ENCODE data around the gene IL17RB. TPM values are rescaled to one million over a fixed set of nuclear protein-coding genes. Genes with fewer than 3 reads are reported as not detected.

The IL17RB gene
- total RNA-seq, 1 experiment from 2014 or later = 9.8 TPM

DNA sequence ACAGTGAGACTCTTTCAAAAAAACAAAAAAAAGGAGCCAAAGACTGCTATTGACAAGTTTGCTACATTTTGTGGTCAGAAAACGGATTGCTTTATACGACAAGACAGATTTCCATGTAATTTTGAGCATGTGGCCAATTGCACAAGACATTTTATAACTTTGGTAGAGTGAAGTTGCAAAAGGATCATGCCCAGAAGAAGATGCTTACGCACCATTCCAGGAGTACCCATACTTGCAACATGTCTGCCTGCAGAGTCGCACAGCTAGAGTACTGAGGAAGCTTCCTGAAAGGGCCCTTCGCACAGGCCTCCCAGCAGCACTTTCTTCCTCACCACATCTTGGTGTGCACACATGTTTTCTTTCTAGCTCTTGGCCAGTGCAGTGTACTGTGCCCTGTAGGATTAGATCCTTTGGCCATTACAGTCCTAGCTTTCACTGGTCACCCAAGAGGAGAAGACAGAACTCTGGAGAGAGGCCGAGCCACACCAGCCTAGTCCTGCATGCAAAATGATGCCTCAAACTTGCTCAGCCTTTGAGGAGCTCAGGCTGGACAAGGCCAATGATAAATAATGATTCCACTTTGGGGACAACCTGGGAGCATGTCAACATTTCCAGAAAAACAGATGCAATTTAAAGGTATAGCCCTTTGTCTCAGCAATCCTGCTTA, 11.8 kb upstream of the IL17RB start:
- H2AFZ ChIP-seq (ENCODE audit: low read length) = no peak overlapping the region

More for the DNA sequence above, 11.8 kb upstream of the IL17RB start:
- no peak overlapping the region for H3K27ac Mint-ChIP-seq
- Histone ChIP-seq H3K18ac (ENCODE audit: insufficient read length, low read depth, low read length) (no peak overlapping the region), H2BK20ac (ENCODE audit: low read depth, low read length, poor library complexity, severe bottlenecking) (no peak overlapping the region), H3K4ac (ENCODE audit: low read depth, low read length) (no peak overlapping the region), H3K14ac (ENCODE audit: insufficient read depth, low read length) (no peak overlapping the region), H3K23me2 (ENCODE audit: insufficient read length, low read depth, low read length, poor library complexity, severe bottlenecking) (no peaks in the 10 kb centered on the region), H2BK5ac (ENCODE audit: insufficient read length, low read length) (no peak overlapping the region), H3T11ph (ENCODE audit: low read length) (no peak overlapping the region), H3K56ac (ENCODE audit: insufficient read length, low read depth, low read length) (no peak overlapping the region), H3K9ac (ENCODE audit: extremely low read depth, insufficient read length, low read length) (no peak overlapping the region), H3K79me2 (ENCODE audit: insufficient read depth, low read length) (no peaks in the 10 kb centered on the region), H2BK15ac (ENCODE audit: low read depth, low read length) (no peak overlapping the region), H4K20me1 (ENCODE audit: control insufficient read depth, insufficient read depth, insufficient read length) (no peaks in the 10 kb centered on the region), H3K27me3 (ENCODE audit: insufficient read depth, low read length) (no peaks in the 10 kb centered on the region), H2BK120ac (ENCODE audit: low read depth, low read length, poor library complexity, severe bottlenecking) (no peak overlapping the region), H4K91ac (ENCODE audit: insufficient read length, low read depth, low read length) (no peak overlapping the region), H3K23ac (ENCODE audit: insufficient read length, low read depth, low read length) (no peak overlapping the region), H2BK12ac (ENCODE audit: insufficient read length, low read depth, low read length) (no peak overlapping the region), H3K4me2 (ENCODE audit: insufficient read depth, insufficient read length, low read length) (no peak overlapping the region), H3K4me1 (ENCODE audit: insufficient read depth, low read length) (no peaks in the 10 kb centered on the region), H4K5ac (ENCODE audit: insufficient read length, low read depth, low read length) (no peak overlapping the region), H4K8ac (replicated peaks; ENCODE audit: insufficient read length, low read depth, low read length) (no peak overlapping the region), H2AK5ac (ENCODE audit: insufficient read length, low read length) (no peak overlapping the region), H3K27ac (ENCODE audit: insufficient read length, low read depth, low read length) (no peak overlapping the region), H3K79me1 (ENCODE audit: insufficient read depth, low read depth, low read length, poor library complexity, severe bottlenecking) (no peaks in the 10 kb centered on the region), H3K9me3 (ENCODE audit: control insufficient read depth, low read depth, low read length) (no peaks in the 10 kb centered on the region)
- H3K4me1 Mint-ChIP-seq = peaks cover 0 to 2% of the 10 kb centered on the region in 2 experiments; a peak in 1 of 4 replicates
- TF ChIP-seq, protein P1, sequence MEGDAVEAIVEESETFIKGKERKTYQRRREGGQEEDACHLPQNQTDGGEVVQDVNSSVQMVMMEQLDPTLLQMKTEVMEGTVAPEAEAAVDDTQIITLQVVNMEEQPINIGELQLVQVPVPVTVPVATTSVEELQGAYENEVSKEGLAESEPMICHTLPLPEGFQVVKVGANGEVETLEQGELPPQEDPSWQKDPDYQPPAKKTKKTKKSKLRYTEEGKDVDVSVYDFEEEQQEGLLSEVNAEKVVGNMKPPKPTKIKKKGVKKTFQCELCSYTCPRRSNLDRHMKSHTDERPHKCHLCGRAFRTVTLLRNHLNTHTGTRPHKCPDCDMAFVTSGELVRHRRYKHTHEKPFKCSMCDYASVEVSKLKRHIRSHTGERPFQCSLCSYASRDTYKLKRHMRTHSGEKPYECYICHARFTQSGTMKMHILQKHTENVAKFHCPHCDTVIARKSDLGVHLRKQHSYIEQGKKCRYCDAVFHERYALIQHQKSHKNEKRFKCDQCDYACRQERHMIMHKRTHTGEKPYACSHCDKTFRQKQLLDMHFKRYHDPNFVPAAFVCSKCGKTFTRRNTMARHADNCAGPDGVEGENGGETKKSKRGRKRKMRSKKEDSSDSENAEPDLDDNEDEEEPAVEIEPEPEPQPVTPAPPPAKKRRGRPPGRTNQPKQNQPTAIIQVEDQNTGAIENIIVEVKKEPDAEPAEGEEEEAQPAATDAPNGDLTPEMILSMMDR (conservative IDR thresholded peaks at IDR 0.05) = no peak
- H3K9me3 Mint-ChIP-seq = no peaks in the 10 kb centered on the region
- no peak overlapping the region for H3K4me3 Mint-ChIP-seq
- DNase-seq = no peak
- H3K36me3 Mint-ChIP-seq (ENCODE audit: insufficient read depth in 1 of 3, low read depth in 3 of 3) = peaks cover 0 to 23% (median 5%) of the 10 kb centered on the region in 3 experiments; a peak in 6 of 7 replicates
- WGBS (ENCODE audit: extremely low coverage, insufficient read length, low lambda C conversion rate) = no CpG with 5 or more reads among the region's 6 CpGs
- no peaks in the 10 kb centered on the region for H3K27me3 Mint-ChIP-seq (ENCODE audit: low read depth)

Data from H9 (cell line).